Measurements from ENCODE around the gene ILF2.
"Not testable (repeated sequence)": the region's sequence is repeated elsewhere in the genome, so short reads cannot be mapped to it uniquely, and the experiment has no call there.

DNA sequence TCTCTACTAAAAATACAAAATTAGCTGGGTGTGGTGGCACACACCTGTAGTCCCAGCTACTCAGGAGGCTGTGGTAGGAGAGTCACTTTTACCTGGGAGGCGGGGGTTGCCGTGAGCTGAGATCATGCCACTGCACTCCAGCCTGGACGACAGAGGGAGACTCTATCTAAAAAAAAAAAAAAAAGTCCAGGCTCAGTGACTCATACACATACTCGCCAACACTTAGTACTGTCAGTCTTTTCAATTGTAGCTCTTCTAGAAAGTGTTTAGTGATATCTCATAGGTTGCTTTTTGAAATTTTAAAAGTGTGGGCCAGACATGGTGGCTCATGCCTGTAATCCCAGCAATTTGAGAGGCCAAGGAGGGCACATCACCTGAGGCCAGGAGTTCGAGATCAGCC is 45.4 kb upstream of the ILF2 start:
- TF ChIP-seq, protein P1, sequence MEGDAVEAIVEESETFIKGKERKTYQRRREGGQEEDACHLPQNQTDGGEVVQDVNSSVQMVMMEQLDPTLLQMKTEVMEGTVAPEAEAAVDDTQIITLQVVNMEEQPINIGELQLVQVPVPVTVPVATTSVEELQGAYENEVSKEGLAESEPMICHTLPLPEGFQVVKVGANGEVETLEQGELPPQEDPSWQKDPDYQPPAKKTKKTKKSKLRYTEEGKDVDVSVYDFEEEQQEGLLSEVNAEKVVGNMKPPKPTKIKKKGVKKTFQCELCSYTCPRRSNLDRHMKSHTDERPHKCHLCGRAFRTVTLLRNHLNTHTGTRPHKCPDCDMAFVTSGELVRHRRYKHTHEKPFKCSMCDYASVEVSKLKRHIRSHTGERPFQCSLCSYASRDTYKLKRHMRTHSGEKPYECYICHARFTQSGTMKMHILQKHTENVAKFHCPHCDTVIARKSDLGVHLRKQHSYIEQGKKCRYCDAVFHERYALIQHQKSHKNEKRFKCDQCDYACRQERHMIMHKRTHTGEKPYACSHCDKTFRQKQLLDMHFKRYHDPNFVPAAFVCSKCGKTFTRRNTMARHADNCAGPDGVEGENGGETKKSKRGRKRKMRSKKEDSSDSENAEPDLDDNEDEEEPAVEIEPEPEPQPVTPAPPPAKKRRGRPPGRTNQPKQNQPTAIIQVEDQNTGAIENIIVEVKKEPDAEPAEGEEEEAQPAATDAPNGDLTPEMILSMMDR (IDR thresholded peaks at IDR 0.05), result not testable (repeated sequence)
- TF ChIP-seq ZFX (IDR thresholded peaks at IDR 0.05; ENCODE audit: borderline replicate concordance), result not testable (repeated sequence)
